NCI-H1436 treated with DMSO at 0.1 percent for 48 hours (cell line): ENCODE measurements around the gene NEU3.
"Not testable (repeated sequence)": the region's sequence is repeated elsewhere in the genome, so short reads cannot be mapped to it uniquely, and the experiment has no call there.

Source experiments
- DNase-seq: peaks from one replicate; lab custom pipeline; 2025; lab: John Stamatoyannopoulos, UW

Gene NEU3

GRCh38 chr11:74988541-74989259, at the start of gene NEU3:
NEU3 (plus strand) TSS chr11:74988933; CDS start chr11:74989061, 128 bp downstream.
- DNase-seq, result peak; percentile 18

GRCh38 chr11:74941492-74941891, 47.2 kb upstream of the NEU3 start:
- no peak for DNase-seq

GRCh38 chr11:74942073-74942759, 46.5 kb upstream of the NEU3 start:
- no peak for DNase-seq

- DNase-seq, result no peak
These were observed 40.2 kb upstream of the NEU3 start for GRCh38 chr11:74948546-74948897.

- peak; percentile 89 for DNase-seq
These were observed 39.6 kb upstream of the NEU3 start, which contains the start of the genes SPCS2 and XRRA1 for GRCh38 chr11:74948898-74949752. SPCS2 (plus strand) TSS chr11:74949266; CDS start chr11:74949286, 20 bp downstream. XRRA1 (minus strand) TSS chr11:74949091; CDS start chr11:74940878, 8,213 bp downstream.

GRCh38 chr11:74949753-74950137, 39.0 kb upstream of the NEU3 start:
- DNase-seq, result no peak

- DNase-seq, result no peak
These were observed 38.3 kb upstream of the NEU3 start for GRCh38 chr11:74950374-74950969.

- DNase-seq, result no peak
These were observed 37.5 kb upstream of the NEU3 start for GRCh38 chr11:74951226-74951625.

- no peak for DNase-seq
These were observed 36.0 kb upstream of the NEU3 start for GRCh38 chr11:74952752-74953151.

GRCh38 chr11:74953451-74953850, 35.3 kb upstream of the NEU3 start:
- DNase-seq, result no peak

- no peak for DNase-seq
These were observed 34.5 kb upstream of the NEU3 start for GRCh38 chr11:74954199-74954598.

- no peak for DNase-seq
These were observed 32.2 kb upstream of the NEU3 start for GRCh38 chr11:74956397-74957015.

GRCh38 chr11:74957937-74958629, 30.6 kb upstream of the NEU3 start:
- no peak for DNase-seq

- not testable (repeated sequence) for DNase-seq
These were observed 28.6 kb upstream of the NEU3 start for GRCh38 chr11:74960128-74960527.

- no peak for DNase-seq
These were observed 22.1 kb upstream of the NEU3 start for GRCh38 chr11:74966651-74967050.

GRCh38 chr11:74970852-74971395, 17.8 kb upstream of the NEU3 start:
- DNase-seq, result no peak

GRCh38 chr11:74971424-74971823, 17.3 kb upstream of the NEU3 start:
- no peak for DNase-seq

GRCh38 chr11:74978041-74978440, 10.7 kb upstream of the NEU3 start:
- no peak for DNase-seq

- DNase-seq, result no peak
These were observed 8.1 kb upstream of the NEU3 start for GRCh38 chr11:74980634-74981033.

GRCh38 chr11:74981888-74982287, 6.8 kb upstream of the NEU3 start:
- DNase-seq, result no peak

GRCh38 chr11:74984070-74984469, 4.7 kb upstream of the NEU3 start:
- DNase-seq, result no peak
